HG03469 (cell line): ENCODE data around the gene IRS1.

Experiments used
- ATAC-seq: cut with Tn5 transposase; IDR thresholded peaks from one replicate; pipeline ENCODE4 v1.9.1; 2021; ENCODE audit warnings: mild to moderate bottlenecking, moderate library complexity, moderate number of reproducible peaks; ENCODE audit not compliant: unreplicated experiment

IRS1 gene

GRCh38 chr2:226758921-226759640 is 40.5 kb downstream of the IRS1 start:
- no peak for ATAC-seq

- no peak for ATAC-seq
These were observed 43.5 kb downstream of the IRS1 start for GRCh38 chr2:226756131-226756530.

- ATAC-seq, result no peak
These were observed 44.0 kb downstream of the IRS1 start for GRCh38 chr2:226755631-226756030.

GRCh38 chr2:226754821-226755604 is 44.6 kb downstream of the IRS1 start:
- ATAC-seq, result no peak

GRCh38 chr2:226752887-226753286 is 46.7 kb downstream of the IRS1 start:
- no peak for ATAC-seq

- no peak for ATAC-seq
These were observed 52.3 kb downstream of the IRS1 start for GRCh38 chr2:226747288-226747687.

- ATAC-seq, result no peak
These were observed 53.3 kb downstream of the IRS1 start for GRCh38 chr2:226746196-226746800.

- no peak for ATAC-seq
These were observed 55.7 kb downstream of the IRS1 start for GRCh38 chr2:226743915-226744314.

- no peak for ATAC-seq
These were observed 57.3 kb downstream of the IRS1 start for GRCh38 chr2:226742347-226742746.

- no peak for ATAC-seq
These were observed 59.5 kb downstream of the IRS1 start for GRCh38 chr2:226740039-226740648.

- ATAC-seq, result no peak
These were observed 60.0 kb downstream of the IRS1 start for GRCh38 chr2:226739545-226740030.

GRCh38 chr2:226738821-226739544 is 60.6 kb downstream of the IRS1 start:
- ATAC-seq, result no peak

GRCh38 chr2:226738191-226738820 is 61.3 kb downstream of the IRS1 start:
- ATAC-seq, result no peak

- ATAC-seq, result no peak
These were observed 63.2 kb downstream of the IRS1 start for GRCh38 chr2:226736382-226736781.

GRCh38 chr2:226733927-226734564 is 65.6 kb downstream of the IRS1 start:
- no peak for ATAC-seq

- no peak for ATAC-seq
These were observed 66.3 kb downstream of the IRS1 start for GRCh38 chr2:226733189-226733858.

- no peak for ATAC-seq
These were observed 67.0 kb downstream of the IRS1 start for GRCh38 chr2:226732478-226733188.

GRCh38 chr2:226730481-226730880 is 69.1 kb downstream of the IRS1 start:
- no peak for ATAC-seq
